ENCODE results near the gene HAAO.

The HAAO gene

DNA sequence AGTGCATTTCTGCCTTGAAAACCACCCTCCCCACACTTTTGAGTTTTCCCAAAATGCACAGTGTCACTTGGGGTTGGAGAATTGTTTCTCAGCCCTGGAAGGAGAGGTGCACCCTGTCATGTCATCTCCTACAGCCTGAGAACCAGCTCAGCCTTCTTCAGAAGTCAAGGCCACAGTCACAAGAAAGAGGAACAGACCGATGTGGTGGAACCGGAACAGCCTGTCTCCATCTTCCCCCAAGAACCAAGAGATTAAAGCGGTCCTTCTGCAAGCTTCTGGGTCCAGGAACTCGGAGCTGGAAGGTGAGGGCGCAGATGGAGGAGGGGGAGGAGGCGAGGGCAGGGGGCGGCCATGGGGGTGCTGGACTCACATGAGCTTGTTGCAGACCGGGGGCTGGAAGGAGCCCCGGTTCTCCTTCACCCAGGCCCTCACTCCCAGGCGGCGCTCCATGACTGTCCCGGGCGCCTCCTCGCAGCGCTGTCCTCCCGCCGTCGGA, 248 bp downstream of the HAAO start:
- DNase-seq: no peak

DNA sequence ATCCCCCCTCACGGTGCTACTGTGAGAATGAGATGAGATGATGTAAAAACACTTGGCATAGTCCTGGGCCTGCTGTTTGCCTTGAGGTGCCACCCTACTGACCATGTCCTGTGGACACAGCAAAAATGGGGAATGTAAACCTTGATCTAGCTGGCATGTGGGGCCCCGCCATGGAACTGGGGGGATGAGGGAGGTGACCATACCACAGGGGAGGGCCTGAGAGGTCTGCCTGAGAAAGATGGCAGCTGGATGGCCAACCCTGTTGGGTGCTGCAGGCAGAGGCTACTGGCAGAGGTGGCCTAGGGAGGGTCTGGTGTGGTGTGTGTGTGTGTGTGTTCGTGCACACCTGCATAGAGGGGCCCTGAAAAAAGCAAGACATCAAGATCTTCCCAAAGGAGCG, 777 bp downstream of the HAAO start:
- no peak for DNase-seq

DNA sequence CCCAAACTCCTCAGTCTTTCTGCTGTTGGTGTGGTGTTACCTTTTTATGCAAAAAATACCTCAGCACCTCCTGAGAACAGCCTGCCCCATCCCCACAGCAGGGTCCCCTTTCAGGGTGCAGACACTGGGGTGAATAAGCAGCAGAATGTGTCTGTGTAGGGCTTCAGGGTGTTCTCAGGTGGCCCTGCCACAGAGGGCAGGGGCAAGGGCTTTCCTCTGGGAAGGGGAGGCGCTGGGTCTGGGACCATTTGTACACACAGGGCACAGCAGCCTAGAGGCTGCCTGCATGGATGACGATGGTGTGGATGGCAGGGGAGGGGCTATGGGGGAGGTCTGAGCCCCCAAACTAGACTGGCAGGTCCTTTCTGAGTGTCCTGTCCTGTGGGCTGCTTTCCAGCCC, 2.6 kb downstream of the HAAO start:
- no peak for DNase-seq

DNA sequence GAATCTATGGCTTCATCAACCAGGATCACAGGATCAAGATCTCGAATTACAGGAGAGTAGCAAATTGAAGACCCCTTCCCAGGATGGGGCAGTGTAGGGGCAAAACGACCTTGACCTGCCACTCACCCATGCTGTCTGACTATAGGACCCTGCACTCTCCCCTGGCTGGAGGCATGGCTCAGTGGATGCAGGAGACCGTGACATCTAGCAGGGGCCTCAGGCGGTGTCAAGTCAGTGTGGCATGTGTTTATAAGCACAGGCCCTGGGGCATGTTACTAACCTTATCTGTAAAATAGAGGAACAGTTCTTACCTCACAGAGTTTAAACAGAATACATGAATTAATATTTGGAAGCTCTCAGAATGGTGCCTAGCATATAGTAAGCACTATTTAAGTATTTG, 3.5 kb downstream of the HAAO start:
- no peak for DNase-seq

DNA sequence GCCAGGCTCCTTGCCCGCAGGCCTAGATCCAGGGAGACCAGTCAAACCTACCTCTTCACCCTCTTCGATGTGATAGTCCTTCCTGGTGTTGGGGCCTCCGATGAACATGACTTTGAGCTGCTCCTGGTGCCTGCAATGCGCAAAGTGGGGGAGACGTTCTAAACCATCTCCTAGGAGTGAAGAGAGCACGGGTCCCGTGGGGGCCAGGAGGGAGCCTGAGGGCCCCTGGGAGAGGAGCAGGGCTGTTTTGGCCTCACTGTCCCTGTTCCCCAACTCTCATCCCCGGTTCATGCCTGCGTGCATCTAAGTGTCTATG, 3.9 kb downstream of the HAAO start:
- no peak for DNase-seq

DNA sequence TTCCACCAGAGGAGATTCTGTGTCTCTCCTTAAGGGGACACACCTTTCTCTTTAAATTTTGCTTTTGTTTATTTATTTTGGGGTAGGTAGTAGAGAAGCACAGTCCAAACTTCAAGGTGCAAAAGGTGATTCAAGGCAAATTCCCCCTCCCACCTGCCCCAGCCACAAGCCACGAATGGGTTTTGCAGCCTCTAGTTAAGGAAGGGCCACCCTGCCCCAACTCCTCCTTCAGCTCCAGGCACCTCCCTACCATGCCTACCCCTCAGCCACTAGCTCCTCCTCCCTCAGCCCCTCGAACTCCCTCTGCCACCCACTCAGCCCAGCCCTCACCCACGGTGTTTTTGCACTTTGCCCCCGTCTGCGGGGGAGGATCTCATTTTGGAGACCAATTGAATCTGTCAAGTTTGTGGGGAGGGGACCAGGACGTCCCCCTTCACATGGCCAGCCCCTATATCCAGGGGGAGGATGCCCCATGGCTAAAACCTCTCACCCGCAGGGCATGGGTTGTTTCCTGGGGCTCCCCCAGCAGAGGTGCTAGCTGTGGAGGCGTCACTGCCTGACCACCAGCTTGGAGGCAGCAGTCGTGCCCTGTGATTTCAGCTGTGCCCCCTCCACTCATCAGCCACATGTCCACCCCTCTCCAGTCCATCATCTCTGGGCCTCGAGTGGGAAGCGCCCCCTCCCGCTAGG, 4.5 kb downstream of the HAAO start:
- no peak for DNase-seq

DNA sequence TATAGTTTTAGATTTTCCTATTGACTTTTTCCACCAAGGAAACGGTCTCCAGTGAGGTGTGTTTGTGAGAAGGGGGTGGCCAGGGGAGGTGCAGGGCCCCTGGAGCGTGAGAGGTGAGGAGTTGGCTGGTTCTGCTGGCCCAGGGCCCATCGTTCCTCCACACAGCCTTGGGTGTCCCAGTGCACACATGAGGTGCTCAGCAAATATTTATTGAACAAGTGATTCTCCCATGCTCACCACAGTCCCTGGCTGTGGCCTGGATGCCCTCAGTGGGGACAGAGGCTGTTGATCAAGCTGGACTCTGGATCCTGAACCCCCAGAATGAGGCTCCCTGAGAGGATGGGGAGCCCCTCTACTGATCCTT, 5.0 kb downstream of the HAAO start:
- no peak for DNase-seq

DNA sequence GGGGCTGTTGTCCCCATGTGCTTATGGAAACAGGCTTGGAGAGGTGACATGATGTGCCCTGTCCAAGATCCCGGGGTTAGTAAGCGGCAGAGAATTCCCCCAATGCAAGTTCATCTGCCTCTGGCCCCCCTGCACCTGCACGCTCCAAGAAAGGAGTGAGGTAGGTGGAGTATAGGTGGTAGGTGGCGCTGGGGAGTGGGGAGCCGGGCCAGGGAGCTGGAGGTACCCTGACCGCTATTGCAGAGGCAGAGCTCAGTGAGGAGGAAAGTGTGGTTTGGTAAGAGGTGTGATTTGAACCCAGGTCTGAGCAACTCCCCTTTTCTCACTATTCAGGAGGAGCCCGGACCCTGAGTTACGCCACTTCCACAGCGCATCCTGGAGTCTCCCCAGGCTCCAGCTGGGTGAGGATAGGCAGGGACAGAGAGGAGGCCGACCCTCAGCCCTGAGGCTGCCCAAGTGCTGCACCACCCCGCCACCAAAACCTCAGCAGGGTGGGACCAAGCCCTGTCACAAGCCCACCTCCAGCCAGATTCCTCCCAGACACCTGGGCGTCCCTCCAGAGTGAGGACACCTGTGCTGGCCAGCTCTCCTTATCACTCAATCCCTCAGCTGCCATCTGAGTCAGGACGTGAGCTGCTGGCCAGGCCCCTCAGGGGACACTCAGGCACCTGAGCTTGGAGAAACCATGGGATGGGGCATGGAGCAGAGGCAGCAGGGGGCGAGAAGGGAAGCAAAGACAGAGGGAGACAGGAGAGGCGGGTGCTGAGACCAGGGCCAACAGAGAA, 5.6 kb downstream of the HAAO start:
- no peak for DNase-seq

DNA sequence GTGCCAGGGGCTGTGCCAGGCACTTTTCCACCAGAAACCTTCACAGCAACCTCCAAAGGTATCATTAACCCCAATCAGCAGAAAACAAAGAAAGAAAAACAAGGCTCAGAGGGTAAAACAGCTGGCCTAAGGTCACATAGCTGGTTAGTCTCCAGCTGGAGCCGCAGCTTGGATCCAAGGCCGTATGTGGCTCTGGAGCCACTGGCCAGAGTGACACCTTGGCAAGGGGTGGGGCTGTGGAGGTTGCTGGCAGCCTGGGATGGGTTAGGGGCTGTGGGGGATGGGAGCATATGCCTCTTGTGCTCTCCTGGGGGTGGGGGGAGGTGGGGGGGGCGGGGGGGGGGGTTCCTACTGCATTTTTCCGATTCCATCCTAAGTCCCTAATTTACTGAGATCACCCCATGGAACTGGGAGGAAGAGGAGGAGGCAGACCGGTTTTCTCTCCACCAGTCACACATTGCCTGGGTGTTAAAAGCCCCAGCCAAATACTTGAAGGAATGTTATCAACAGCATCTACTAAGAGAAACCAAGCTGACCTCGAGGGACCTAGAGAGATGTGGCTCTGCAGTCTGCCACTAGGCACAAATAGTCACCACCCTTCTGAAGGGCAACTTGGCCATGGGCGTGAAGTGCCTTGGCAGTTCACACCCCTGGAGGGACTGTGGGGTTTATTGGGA, 8.0 kb downstream of the HAAO start:
- no peak for DNase-seq

DNA sequence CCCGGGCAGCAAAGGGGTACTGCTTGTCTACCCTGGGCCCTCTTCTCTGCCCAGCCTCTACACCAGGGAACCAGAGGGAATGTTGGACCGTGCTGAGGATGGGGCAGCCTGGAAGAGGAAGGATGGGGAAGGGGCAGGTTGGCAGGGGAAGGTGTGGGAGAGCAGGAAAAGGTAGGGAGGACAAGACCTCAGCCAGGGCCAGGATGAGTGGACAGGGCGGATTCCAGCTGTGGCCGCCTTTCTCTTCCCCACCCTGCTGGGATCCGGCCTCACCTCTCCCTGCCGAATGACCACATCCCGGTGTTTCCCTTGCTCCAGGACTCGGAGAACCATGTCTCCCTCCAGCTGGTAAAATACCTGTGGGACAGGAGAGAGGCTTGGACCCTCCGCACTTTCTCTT, 8.9 kb downstream of the HAAO start:
- DNase-seq: no peak

DNA sequence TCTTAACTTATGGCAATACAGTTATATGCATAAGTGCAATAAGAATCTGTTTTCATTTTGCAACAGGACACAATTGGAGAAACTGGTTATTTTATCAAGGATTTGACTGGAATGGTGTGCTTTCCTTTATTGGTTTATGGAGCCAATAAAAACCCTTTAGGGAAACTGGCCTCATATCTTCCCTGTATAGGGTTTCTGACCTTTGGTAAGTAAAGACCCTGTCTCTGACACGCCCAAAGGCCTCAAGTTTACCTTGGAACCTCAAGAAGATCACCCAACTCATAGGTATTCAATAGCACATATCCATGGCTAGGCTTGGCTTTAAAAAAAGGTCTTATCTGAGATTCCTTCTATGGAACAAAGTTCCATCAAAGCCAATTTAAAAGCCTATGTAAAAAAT, 11.2 kb downstream of the HAAO start:
- no peak for DNase-seq

DNA sequence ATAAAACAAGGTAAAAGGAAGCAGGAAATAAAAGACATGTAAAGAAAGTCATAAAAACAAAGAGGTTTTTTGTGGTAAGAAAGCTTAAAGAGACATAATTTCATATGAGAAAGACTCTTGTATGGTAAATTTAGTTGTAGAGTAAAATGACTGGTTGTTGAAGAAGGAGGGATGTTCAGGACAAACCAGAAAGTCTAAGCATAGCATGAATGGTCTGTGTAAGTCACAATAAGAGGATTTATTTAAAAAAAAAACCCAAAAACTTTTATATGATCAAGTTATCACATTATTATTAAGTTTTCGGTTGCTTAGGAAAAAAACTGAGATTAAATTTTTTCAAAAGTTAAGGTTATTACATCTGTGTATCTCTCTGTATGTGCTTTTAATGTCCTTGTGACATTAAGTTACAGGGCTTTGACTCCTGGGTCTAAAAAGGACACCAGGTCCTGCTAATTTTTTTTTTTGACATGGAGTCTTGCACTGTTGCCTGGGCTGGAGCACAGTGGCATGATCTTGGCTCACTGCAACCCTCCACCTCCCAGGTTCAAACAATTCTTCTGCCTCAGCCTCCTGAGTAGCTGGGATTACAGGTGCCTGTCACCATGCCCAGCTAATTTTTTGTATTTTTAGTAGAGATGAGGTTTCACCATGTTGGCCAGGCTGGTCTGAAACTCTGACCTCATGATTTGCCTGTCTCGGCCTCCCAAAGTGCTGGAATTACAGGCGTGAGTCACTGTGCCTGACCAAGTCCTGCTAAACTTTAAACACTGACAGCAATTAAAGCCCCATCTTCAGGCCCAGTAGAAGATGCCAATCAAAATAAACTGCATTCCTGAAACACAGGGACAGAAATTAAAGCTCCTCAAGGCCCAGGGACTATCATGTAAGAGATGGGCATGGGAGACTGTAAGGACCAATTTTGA, 14.2 kb downstream of the HAAO start:
- DNase-seq: no peak

DNA sequence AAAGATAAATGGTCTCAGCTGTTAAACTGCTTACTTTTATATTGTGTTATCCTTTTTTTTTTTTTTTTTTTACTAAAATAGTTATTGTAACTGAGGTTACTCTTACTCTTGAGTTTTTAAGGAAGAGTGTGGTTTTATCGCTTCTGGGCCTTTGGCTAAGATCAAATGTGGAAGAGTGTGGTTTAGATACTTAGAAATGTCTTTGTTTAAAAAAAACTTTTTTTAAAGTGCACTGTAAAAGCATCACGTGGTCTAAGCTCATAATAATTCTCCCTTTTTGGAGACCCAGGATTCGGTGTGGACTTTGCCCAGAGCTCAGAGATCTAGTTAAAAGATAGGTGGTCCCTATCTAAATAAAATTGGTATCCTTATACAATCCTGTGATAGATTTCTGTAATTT, 16.6 kb downstream of the HAAO start:
- no peak for DNase-seq

DNA sequence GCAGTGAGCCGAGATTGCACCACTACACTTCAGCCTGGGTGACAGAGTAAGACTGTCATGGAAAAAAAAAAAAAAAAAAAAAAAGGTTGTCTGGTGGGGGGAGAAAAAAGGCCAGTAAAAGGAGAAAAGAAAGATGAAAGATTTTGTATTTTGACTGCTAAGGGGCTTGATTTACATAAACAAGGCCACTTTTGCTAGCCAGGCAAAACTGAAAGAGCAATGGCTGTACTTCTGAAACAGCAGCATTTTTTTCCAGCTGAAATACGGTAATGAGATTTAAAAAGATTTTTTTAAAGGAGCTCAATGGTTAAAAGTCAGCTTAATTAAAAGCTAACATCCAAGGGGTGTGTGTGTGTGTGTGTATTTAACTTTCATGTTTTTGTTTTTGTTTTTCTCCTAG, 17.2 kb downstream of the HAAO start:
- DNase-seq: no peak

DNA sequence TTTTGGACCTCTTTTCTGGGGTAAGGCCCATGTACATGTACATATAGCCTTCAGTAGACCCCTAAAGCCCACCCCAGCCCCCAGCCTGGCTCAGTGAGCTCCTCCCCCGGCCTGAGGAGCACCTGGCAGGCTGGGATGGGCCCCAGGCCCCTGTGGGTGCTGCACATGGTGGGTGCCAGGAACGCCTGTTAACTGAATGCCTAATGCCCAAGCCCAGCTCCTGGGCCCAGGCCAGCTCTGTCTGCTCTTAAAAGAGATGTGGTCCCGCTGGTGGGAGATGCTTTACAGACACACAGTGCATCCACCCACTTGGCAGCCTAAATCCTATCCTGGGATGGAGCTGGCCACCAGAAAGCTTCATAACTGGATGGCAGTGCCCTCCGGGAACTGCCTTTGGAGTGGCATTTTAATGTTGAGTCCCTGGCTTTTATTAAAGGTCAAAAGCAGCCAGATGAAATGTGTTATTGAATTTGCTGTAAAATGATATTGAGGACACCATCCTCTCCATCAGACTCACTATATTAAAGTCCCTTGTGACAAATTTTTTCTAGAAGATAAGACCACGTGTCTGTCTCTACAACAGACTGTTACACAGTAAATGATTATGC, 20.7 kb downstream of the HAAO start:
- no peak for DNase-seq

DNA sequence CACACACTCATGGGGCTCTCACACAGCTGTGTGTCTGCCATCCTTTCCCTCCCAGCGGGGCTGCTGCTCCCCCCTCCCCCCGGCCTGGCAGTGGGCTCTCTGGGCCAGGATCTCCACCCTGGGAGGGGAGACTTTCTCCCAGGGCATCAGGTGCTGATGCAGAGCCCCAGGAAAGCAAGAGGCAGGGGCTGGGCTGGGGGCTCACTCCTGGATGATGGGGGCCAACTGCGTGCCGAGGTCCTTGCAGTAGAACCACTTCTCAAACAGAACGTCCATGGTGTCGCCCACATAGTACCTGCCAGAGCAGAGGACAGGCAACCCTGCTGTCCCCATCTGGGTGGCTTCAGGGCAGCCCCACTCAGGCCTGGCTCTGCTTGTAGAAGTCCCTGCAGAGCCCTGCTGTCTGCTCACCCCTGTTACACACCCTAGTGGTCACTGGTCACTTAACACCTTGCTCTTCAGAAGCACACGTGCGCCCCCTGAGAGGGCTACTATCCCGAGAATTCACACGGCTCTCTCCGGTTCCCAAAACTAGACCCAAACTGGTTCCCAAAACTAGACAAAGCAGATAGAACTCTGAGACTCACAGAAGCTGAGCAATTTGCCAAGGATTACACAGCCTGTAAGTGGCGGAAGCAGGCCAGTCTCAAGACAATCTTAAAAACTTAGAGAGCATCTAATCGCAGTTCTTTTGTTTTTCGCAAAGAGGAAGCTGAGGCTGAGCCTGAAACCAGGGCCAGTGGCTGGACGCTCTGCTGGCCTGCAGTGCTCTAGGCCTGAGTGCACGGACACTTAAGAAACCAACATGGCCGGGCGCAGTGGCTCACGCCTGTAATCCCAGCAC, 21.9 kb downstream of the HAAO start:
- DNase-seq: no peak

DNA sequence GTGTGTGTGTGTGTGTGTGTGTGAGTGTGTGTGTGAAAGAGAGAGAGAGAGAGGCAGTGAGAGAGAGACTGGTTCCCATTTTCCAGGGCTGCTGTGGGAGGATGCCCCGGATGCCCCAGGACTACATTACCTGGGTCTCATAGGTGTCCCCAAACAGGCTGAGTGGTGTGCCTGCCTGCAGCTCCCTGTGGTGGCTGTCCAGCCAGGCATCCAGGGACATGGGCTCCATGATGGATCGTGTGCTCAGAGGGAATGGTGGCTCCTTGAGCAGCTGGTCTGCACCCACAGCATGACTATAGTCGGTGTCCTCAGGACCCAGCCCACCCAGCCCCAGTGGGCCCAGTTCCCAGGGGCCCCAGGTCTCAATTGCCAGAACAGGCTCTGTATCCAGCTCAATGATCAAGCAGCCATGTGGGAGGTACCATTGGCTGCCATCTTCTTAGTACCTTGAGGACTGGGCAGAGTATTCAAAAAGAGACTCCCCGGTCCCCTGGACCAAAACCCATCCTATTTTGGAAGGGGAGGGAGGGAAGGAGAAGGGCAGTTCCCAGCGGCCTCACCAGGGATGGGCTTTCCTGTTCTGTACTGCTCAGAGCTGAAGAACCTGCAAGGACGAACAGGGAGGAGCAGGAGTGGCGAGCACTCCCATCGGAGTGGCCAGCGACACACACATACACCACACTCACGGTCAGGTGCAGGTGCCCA, 22.6 kb downstream of the HAAO start:
- no peak for DNase-seq

DNA sequence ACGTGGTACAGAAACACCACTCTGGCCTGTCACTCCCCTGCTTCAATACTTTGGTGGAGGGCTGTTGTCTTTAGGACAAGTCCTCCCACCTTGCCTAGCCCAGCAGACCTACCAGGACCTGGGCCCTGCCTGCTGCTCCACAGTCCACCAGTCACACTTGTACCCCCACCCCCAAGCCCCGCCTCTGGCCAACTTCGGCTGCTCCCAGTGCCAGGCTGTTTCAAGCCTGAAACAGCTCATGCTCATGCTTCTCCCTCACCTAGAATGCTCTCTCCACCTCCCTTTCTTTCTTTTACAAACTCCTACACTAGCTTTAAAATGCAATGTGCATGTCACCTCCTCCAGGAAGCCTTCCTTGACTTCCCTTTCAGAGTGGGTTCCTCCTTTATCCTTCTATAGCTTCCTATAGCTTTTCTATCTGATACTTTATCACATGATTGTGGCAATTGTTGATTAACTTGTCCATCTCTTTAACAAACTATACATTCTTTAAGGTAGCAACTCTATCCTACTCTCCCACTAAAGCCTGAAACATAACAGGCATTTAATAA, 23.6 kb downstream of the HAAO start:
- DNase-seq: no peak

DNA sequence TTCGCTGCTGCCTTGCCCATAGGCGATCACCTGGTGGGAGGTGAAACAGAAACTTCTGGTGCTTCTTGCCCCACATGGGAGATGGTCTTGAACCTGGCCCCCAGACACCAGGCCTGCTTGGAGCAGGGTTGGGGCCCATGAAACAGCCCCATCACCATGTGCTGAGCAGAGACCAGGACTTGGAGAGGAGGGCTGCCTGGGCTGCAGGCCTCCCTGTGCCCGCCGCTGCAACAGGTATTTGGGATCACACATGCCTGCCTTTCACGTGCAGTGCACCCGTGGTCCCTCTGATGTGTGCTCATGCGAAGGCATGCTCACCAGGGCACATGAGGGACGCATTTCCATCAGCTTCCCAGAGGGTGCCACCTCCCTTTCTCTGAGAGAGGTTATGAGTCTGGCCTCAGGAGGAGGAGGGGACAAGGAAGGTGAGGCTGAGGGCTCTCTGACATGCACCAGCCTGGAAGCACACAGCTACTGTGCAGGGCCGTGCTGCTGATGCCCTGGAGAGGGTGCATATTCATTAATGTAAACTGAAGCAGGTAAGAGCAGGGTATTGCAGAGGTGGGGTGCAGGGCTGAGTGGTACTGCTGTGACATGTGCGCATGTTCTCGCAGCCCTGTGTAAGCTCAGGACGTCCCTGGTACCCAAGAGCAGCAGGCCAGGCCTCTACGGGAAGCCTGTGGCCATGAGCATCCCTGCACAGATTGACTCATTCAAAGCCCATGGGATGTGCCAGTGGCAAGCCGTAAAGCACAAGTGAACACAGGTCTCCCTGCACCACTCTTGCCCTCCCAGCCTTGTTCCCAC, 24.3 kb downstream of the HAAO start:
- DNase-seq: no peak
